AG04450 (cell line): ENCODE data around the gene NDUFB10. TPM values are rescaled to one million over a fixed set of nuclear protein-coding genes. Genes with fewer than 3 reads are reported as not detected.

Experiments used
- CTCF ChIA-PET: fragments of 300-600, 350-600 bp; formaldehyde crosslinking; extraction: SDS; loops from one replicate; lab custom pipeline; 2022; ENCODE audit warnings: antibody characterized with exemption, inconsistent platforms; lab: Charles Lee
- POLR2A ChIA-PET: fragments of 350-600 bp; formaldehyde crosslinking; extraction: SDS; loops from one replicate; lab custom pipeline; 2021; ENCODE audit warnings: antibody characterized with exemption, inconsistent platforms; lab: Yijun Ruan, JAX
- DNase-seq: peaks from one replicate; pipeline ENCODE4 v3.0.0-alpha.2; 2011; ENCODE audit warnings: low read depth, low spot score
- H3K27ac ChIP-seq: one replicate; pipeline ENCODE4 v1.5.1; 2012; ENCODE audit warnings: low read depth, low read length, control low read depth
- H3K27me3 ChIP-seq: one replicate; pipeline ENCODE4 v1.6.0; 2012; ENCODE audit warnings: low read length; ENCODE audit not compliant: control insufficient read depth, insufficient read depth
- H3K4me3 ChIP-seq: 2 replicates; pipeline ENCODE4 v1.5.1; 2011; ENCODE audit warnings: mild to moderate bottlenecking, low read depth, low read length, control low read depth
- H3K9me3 ChIP-seq: 2 replicates; pipeline ENCODE4 v1.5.1; 2012; ENCODE audit warnings: low read length; ENCODE audit not compliant: control insufficient read depth, insufficient read depth
- polyA plus RNA-seq: library from polyadenylated mRNA; depleted of rRNA; stranded (reverse); fragments of >200 nt; gene quantifications from 2 replicates; pipeline ENCODE4 v1.2.3, GENCODE V29; 2011
- TF ChIP-seq, protein P1 (sequence below): IDR thresholded peaks from 2 replicates; pipeline ENCODE4 v1.5.1; 2011; ENCODE audit warnings: low read depth, low read length, control low read depth, inconsistent platforms

Gene NDUFB10
- polyA plus RNA-seq, 1 experiment, result 126 TPM

DNA sequence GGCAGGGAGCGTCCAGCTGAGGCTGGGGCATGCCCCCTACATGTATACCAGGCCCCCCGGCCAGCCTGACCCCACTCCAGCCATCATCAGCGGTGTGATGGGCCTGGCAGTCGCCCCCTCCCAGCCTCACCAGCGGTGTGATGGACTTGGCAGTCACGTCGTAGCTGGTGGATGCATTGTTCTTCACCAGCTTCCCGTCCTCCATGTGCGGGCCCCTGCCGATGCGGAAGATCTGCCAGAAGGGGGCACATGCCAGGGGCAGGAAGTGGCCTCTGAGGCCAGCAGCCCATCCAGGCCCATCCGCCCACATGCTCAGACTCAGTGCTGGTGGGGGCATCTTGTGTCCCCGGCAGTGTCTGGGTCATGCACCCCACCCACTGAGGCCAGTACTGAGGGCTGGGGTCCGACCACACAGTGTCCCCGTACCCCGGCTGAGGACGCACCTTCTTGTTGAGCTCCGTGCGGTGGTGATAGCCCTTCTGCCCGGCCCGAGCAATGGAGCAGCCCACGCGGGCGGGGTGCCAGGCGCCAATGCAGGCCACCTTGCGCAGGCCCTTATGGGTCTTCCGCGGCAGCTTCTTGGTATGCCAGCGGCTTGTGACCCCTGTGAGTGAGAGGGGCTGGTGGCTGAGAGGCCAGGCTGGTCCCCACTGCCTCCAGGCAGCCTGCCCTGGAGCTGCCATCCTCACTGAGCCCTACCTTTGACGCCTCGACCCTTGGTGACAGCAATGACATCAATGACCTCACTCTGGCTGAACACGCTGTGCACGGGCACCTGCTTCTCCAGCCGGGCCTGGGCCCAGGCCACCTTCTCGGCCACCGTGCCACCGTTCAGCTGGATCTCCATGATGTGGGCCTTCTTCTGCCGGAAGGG lies 12.6 kb upstream of the NDUFB10 start:
- TF ChIP-seq, protein P1, sequence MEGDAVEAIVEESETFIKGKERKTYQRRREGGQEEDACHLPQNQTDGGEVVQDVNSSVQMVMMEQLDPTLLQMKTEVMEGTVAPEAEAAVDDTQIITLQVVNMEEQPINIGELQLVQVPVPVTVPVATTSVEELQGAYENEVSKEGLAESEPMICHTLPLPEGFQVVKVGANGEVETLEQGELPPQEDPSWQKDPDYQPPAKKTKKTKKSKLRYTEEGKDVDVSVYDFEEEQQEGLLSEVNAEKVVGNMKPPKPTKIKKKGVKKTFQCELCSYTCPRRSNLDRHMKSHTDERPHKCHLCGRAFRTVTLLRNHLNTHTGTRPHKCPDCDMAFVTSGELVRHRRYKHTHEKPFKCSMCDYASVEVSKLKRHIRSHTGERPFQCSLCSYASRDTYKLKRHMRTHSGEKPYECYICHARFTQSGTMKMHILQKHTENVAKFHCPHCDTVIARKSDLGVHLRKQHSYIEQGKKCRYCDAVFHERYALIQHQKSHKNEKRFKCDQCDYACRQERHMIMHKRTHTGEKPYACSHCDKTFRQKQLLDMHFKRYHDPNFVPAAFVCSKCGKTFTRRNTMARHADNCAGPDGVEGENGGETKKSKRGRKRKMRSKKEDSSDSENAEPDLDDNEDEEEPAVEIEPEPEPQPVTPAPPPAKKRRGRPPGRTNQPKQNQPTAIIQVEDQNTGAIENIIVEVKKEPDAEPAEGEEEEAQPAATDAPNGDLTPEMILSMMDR, result no peak
- CTCF ChIA-PET, result no interaction called here
- DNase-seq, result no peak
- Histone ChIP-seq H3K9me3 (no peaks in the 10 kb centered on the region; the same call in 1 of the 2 replicates), H3K27me3 (no peaks in the 10 kb centered on the region), H3K27ac (no peak overlapping the region), H3K4me3 (no peak overlapping the region)
- POLR2A ChIA-PET, result interaction anchor here (1.6 kb wide), 1 partner anchor 18 kb away, joined by 5 read pairs; the partner anchor contains the start of gene RPS2

DNA sequence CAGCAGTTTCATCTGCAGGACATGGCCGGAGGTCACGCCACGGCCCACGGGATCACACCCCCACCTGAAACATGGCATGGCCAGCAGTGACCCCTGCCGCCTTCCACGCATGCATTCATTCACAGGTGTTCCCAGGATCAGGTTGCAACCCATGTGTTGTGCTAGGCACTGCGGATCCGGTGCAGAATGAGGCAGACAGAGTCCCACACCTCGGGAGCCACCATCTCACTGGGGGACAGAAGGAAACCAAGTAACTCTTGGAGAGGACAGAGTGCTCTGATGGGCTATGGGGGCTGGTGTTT lies 12.0 kb upstream of the NDUFB10 start:
- TF ChIP-seq, protein P1, result no peak
- no peaks in the 10 kb centered on the region; the same call in 1 of the 2 replicates for H3K9me3 ChIP-seq
- ChIA-PET CTCF (no interaction called here), POLR2A (interaction anchor here (0.6 to 1.1 kb wide), 2 partner anchors 18 to 120 kb away, joined by 3 to 5 read pairs; partner anchors contain the start of gene RPS2)
- no peak overlapping the region for H3K4me3 ChIP-seq
- no peaks in the 10 kb centered on the region for H3K27me3 ChIP-seq
- no peak overlapping the region for H3K27ac ChIP-seq
- no peak for DNase-seq

DNA sequence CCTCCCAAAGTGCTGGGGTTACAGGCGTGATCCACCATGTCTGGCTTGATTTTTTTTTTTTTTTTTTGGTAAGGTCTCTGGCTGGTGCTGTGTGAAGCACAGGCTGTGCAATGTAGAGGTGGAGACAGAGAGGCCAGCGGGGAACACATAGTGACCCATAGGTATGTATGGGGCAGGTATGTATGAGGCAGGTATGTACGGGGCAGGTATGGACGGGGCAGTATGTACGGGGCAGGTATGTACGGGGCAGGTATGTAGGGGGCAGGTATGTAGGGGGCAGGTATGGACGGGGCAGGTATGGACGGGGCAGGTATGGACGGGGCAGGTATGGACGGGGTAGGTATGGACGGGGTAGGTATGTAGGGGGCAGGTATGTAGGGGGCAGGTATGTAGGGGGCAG lies 9.8 kb upstream of the NDUFB10 start:
- TF ChIP-seq, protein P1, result no peak
- no peak for DNase-seq
- no peaks in the 10 kb centered on the region for H3K27me3 ChIP-seq
- ChIA-PET POLR2A (interaction anchor here (0.6 kb wide), 1 partner anchor 11 kb away, joined by 9 read pairs; no protein-coding TSS in a partner anchor), CTCF (no interaction called here)
- no peak overlapping the region for H3K27ac ChIP-seq
- H3K9me3 ChIP-seq, result no peaks in the 10 kb centered on the region; the same call in 1 of the 2 replicates
- H3K4me3 ChIP-seq, result no peak overlapping the region

DNA sequence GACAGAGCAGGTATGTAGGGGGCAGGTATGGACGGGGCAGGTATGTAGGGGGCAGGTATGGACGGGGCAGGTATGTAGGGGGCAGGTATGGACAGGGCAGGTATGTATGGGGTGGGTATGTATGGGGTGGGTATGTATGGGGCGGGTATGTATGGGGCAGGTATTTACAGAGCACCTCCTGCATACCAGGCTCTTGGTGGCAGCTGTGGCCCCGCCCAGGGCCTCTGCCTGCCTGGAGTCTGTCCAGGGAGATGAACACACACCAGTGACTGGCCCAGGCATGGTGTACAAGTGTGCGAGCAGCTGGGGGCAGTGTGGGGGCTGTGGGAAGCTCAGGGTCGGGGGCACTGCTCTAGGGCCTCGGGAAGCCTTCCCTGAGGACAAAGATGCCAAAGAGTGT lies 9.3 kb upstream of the NDUFB10 start:
- DNase-seq, result no peak
- CTCF ChIA-PET, result no interaction called here
- Histone ChIP-seq H3K27ac (no peak overlapping the region), H3K27me3 (no peaks in the 10 kb centered on the region), H3K9me3 (no peaks in the 10 kb centered on the region; the same call in 1 of the 2 replicates), H3K4me3 (no peak overlapping the region)
- POLR2A ChIA-PET, result interaction anchor here (2.1 kb wide), 1 partner anchor 15 kb away, joined by 7 read pairs; the partner anchor contains the start of gene RPS2
- TF ChIP-seq, protein P1, result no peak

DNA sequence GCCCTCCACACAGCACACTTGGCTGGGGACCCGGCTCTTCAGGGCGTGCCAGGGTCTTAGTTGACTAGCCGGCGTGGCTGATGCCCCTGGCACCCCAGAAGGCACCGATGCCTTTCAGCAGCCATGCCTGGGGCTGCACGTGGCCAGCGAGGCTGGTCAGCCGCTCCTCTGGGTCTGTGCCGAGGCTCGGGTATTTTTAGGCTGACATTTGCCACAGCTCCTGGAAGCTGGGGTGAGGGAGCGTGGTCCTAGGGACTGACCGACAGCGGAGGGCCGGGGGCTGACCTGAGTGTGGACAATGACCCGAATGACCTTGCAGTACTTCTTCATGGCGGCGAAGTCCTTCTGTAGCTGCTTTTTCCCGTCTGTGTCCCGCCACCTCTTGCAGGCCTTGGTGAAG lies 8.8 kb upstream of the NDUFB10 start:
- H3K9me3 ChIP-seq, result no peaks in the 10 kb centered on the region; the same call in 1 of the 2 replicates
- ChIA-PET POLR2A (interaction anchor here (2.1 kb wide), 1 partner anchor 14 kb away, joined by 7 read pairs; the partner anchor contains the start of gene RPS2), CTCF (no interaction called here)
- TF ChIP-seq, protein P1, result no peak
- H3K4me3 ChIP-seq, result no peak overlapping the region
- H3K27ac ChIP-seq, result no peak overlapping the region
- H3K27me3 ChIP-seq, result no peaks in the 10 kb centered on the region
- no peak for DNase-seq
